Measurements from ENCODE around the gene KIRREL1.

KIRREL1 gene

GRCh38 chr1:157969697-157970485 is 23.6 kb upstream of the KIRREL1 start:
- Histone ChIP-seq H3K36me3 (ENCODE audit: low read depth) (no peaks in the 10 kb centered on the region), H3K4me3 (ENCODE audit: severe bottlenecking) (no peak overlapping the region), H3K4me1 (ENCODE audit: insufficient read depth, poor library complexity, severe bottlenecking) (peaks cover 25% of the 10 kb centered on the region), H3K27ac (ENCODE audit: poor library complexity, severe bottlenecking) (peak overlapping the region; percentile 96), H3K9me3 (ENCODE audit: severe bottlenecking) (no peaks in the 10 kb centered on the region), H3K27me3 (ENCODE audit: insufficient read depth, poor library complexity, severe bottlenecking) (no peaks in the 10 kb centered on the region)
- peak; percentile 57 for ATAC-seq (ENCODE audit: low read depth)
- peak; percentile 89 for TF ChIP-seq CTCF (IDR thresholded peaks at IDR 0.05; ENCODE audit: poor library complexity, severe bottlenecking)
- no peak for DNase-seq (ENCODE audit: low spot score)

GRCh38 chr1:157971769-157972168 is 21.7 kb upstream of the KIRREL1 start:
- H3K9me3 ChIP-seq (ENCODE audit: severe bottlenecking) = no peaks in the 10 kb centered on the region
- H3K4me1 ChIP-seq (ENCODE audit: insufficient read depth, poor library complexity, severe bottlenecking) = peaks cover 25% of the 10 kb centered on the region
- no peaks in the 10 kb centered on the region for H3K27me3 ChIP-seq (ENCODE audit: insufficient read depth, poor library complexity, severe bottlenecking)
- ATAC-seq (ENCODE audit: low read depth) (no peak), DNase-seq (ENCODE audit: low spot score) (no peak)
- no peaks in the 10 kb centered on the region for H3K36me3 ChIP-seq (ENCODE audit: low read depth)
- no peak overlapping the region for H3K4me3 ChIP-seq (ENCODE audit: severe bottlenecking)
- H3K27ac ChIP-seq (ENCODE audit: poor library complexity, severe bottlenecking) = no peak overlapping the region
- no peak for TF ChIP-seq CTCF (IDR thresholded peaks at IDR 0.05; ENCODE audit: poor library complexity, severe bottlenecking)

GRCh38 chr1:157975228-157975950 is 18.1 kb upstream of the KIRREL1 start:
- TF ChIP-seq CTCF (IDR thresholded peaks at IDR 0.05; ENCODE audit: poor library complexity, severe bottlenecking) = no peak
- no peak for ATAC-seq (ENCODE audit: low read depth)
- H3K4me3 ChIP-seq (ENCODE audit: severe bottlenecking) = no peak overlapping the region
- H3K27me3 ChIP-seq (ENCODE audit: insufficient read depth, poor library complexity, severe bottlenecking) = no peaks in the 10 kb centered on the region
- no peaks in the 10 kb centered on the region for H3K36me3 ChIP-seq (ENCODE audit: low read depth)
- no peak for DNase-seq (ENCODE audit: low spot score)
- H3K4me1 ChIP-seq (ENCODE audit: insufficient read depth, poor library complexity, severe bottlenecking) = peaks cover under 1% of the 10 kb centered on the region
- no peak overlapping the region for H3K27ac ChIP-seq (ENCODE audit: poor library complexity, severe bottlenecking)
- H3K9me3 ChIP-seq (ENCODE audit: severe bottlenecking) = no peaks in the 10 kb centered on the region

- Histone ChIP-seq H3K4me3 (ENCODE audit: severe bottlenecking) (no peak overlapping the region), H3K27me3 (ENCODE audit: insufficient read depth, poor library complexity, severe bottlenecking) (no peaks in the 10 kb centered on the region), H3K27ac (ENCODE audit: poor library complexity, severe bottlenecking) (no peak overlapping the region), H3K9me3 (ENCODE audit: severe bottlenecking) (no peaks in the 10 kb centered on the region), H3K4me1 (ENCODE audit: insufficient read depth, poor library complexity, severe bottlenecking) (no peaks in the 10 kb centered on the region), H3K36me3 (ENCODE audit: low read depth) (no peaks in the 10 kb centered on the region)
- DNase-seq (ENCODE audit: low spot score) = no peak
- no peak for TF ChIP-seq CTCF (IDR thresholded peaks at IDR 0.05; ENCODE audit: poor library complexity, severe bottlenecking)
- no peak for ATAC-seq (ENCODE audit: low read depth)
These were observed 16.6 kb upstream of the KIRREL1 start for GRCh38 chr1:157976888-157977287.

Measured in RWPE2 (cell line).